Measurements from ENCODE around the gene PTER.

Gene PTER

DNA sequence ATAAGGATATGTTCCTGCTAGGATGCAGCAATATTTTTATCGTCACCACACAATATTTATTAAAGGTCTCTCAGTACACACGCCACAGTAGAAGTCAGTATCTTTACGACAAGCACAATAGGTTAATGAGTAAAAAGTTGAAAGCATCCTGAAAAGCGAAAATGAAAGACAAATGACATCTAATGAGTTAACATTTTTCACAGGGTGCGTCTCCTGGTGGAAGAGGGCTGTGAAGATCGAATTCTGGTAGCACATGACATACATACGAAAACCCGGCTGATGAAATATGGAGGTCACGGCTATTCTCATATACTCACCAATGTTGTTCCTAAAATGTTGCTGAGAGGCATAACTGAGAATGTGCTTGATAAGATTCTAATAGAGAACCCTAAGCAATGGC, 74.0 kb downstream of the PTER start:
- Histone ChIP-seq H3K4me2 (ENCODE audit: low read length) (no peak overlapping the region), H3K4me3 (ENCODE audit: low read length) (no peak overlapping the region), H3K4me1 (ENCODE audit: low read length) (no peaks in the 10 kb centered on the region), H4K20me1 (ENCODE audit: insufficient read depth, low read length) (no peaks in the 10 kb centered on the region), H3K27ac (ENCODE audit: low read length) (no peak overlapping the region), H3K9me3 (ENCODE audit: insufficient read depth, low read length) (no peaks in the 10 kb centered on the region), H2AFZ (ENCODE audit: low read depth, low read length) (no peak overlapping the region), H3K27me3 (ENCODE audit: low read depth, low read length) (no peaks in the 10 kb centered on the region), H3K9ac (ENCODE audit: low read length) (no peak overlapping the region), H3K79me2 (ENCODE audit: low read length) (no peaks in the 10 kb centered on the region), H3K36me3 (replicated peaks; ENCODE audit: low read depth, low read length) (no peaks in the 10 kb centered on the region)
- TF ChIP-seq, protein P1, sequence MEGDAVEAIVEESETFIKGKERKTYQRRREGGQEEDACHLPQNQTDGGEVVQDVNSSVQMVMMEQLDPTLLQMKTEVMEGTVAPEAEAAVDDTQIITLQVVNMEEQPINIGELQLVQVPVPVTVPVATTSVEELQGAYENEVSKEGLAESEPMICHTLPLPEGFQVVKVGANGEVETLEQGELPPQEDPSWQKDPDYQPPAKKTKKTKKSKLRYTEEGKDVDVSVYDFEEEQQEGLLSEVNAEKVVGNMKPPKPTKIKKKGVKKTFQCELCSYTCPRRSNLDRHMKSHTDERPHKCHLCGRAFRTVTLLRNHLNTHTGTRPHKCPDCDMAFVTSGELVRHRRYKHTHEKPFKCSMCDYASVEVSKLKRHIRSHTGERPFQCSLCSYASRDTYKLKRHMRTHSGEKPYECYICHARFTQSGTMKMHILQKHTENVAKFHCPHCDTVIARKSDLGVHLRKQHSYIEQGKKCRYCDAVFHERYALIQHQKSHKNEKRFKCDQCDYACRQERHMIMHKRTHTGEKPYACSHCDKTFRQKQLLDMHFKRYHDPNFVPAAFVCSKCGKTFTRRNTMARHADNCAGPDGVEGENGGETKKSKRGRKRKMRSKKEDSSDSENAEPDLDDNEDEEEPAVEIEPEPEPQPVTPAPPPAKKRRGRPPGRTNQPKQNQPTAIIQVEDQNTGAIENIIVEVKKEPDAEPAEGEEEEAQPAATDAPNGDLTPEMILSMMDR (IDR thresholded peaks at IDR 0.05; ENCODE audit: low read depth, low read length) = no peak
- no peak for TF ChIP-seq EZH2phosphoT487 (IDR thresholded peaks at IDR 0.05; ENCODE audit: low read depth)

DNA sequence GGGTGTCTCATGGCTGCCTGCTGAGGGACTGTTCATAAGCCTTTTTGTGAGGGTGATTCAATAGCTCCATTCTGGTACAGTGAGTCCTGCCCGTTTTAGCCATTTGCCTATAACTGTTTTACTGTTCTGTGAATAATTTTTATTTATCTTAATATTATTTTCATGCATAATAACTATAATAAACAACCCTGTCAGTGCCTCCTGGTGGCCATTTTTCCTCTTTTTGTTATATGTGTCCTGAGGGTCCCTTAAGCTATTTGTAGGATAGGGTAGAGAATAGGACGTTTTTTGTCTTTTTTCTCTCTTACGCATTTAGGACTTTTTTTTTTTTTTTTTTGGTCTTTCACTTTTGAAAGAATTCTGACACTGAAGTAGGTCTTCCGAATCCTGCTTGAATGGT, 82.0 kb downstream of the PTER start:
- Histone ChIP-seq H3K27me3 (ENCODE audit: low read depth, low read length) (no peaks in the 10 kb centered on the region), H2AFZ (ENCODE audit: low read depth, low read length) (no peak overlapping the region), H3K9ac (ENCODE audit: low read length) (no peak overlapping the region), H3K9me3 (ENCODE audit: insufficient read depth, low read length) (no peaks in the 10 kb centered on the region), H3K79me2 (ENCODE audit: low read length) (no peaks in the 10 kb centered on the region), H3K4me3 (ENCODE audit: low read length) (no peak overlapping the region), H3K4me2 (ENCODE audit: low read length) (no peak overlapping the region), H3K4me1 (ENCODE audit: low read length) (no peaks in the 10 kb centered on the region), H3K36me3 (replicated peaks; ENCODE audit: low read depth, low read length) (no peaks in the 10 kb centered on the region), H3K27ac (ENCODE audit: low read length) (no peak overlapping the region), H4K20me1 (ENCODE audit: insufficient read depth, low read length) (no peaks in the 10 kb centered on the region)
- no peak for TF ChIP-seq EZH2phosphoT487 (IDR thresholded peaks at IDR 0.05; ENCODE audit: low read depth)
- TF ChIP-seq, protein P1 (IDR thresholded peaks at IDR 0.05; ENCODE audit: low read depth, low read length) = no peak

DNA sequence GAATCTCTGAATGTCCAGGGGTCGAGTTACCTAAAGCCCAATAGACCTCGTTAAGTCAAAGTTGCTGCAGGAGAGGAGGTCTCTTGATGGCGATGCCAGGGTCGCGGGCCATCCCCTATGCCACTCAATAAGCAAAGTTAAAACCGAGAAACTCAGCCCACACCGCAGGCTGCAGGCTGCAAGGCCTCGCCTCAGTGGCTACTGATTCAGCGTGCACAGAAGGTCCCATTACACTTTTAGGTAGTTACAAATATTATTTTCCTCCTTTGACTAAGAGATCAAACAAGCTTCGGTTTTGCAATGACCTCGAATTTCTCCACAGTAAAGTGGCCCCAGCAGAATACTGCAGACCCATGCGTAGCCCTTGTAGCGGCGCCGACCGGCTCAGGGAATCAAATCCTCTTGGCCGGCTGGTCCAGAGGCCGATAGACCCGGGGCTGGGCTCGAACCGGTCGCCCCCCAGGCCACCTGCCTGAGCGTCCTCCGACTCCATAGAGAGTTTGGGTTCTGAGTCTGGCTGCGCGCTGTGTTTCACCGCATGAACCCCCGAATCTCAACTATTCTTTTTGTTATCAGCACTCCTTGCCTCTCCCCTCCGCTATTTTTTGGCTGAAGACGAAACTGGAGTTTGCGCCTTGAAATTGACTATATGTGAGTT, 82.6 kb downstream of the PTER start:
- Histone ChIP-seq H3K4me1 (ENCODE audit: low read length) (no peaks in the 10 kb centered on the region), H3K79me2 (ENCODE audit: low read length) (no peaks in the 10 kb centered on the region), H4K20me1 (ENCODE audit: insufficient read depth, low read length) (no peaks in the 10 kb centered on the region), H2AFZ (ENCODE audit: low read depth, low read length) (no peak overlapping the region), H3K4me2 (ENCODE audit: low read length) (no peak overlapping the region), H3K9me3 (ENCODE audit: insufficient read depth, low read length) (no peaks in the 10 kb centered on the region), H3K4me3 (ENCODE audit: low read length) (no peak overlapping the region), H3K9ac (ENCODE audit: low read length) (no peak overlapping the region), H3K36me3 (replicated peaks; ENCODE audit: low read depth, low read length) (no peaks in the 10 kb centered on the region), H3K27ac (ENCODE audit: low read length) (no peak overlapping the region), H3K27me3 (ENCODE audit: low read depth, low read length) (no peaks in the 10 kb centered on the region)
- no peak for TF ChIP-seq EZH2phosphoT487 (IDR thresholded peaks at IDR 0.05; ENCODE audit: low read depth)
- TF ChIP-seq, protein P1 (IDR thresholded peaks at IDR 0.05; ENCODE audit: low read depth, low read length) = no peak

DNA sequence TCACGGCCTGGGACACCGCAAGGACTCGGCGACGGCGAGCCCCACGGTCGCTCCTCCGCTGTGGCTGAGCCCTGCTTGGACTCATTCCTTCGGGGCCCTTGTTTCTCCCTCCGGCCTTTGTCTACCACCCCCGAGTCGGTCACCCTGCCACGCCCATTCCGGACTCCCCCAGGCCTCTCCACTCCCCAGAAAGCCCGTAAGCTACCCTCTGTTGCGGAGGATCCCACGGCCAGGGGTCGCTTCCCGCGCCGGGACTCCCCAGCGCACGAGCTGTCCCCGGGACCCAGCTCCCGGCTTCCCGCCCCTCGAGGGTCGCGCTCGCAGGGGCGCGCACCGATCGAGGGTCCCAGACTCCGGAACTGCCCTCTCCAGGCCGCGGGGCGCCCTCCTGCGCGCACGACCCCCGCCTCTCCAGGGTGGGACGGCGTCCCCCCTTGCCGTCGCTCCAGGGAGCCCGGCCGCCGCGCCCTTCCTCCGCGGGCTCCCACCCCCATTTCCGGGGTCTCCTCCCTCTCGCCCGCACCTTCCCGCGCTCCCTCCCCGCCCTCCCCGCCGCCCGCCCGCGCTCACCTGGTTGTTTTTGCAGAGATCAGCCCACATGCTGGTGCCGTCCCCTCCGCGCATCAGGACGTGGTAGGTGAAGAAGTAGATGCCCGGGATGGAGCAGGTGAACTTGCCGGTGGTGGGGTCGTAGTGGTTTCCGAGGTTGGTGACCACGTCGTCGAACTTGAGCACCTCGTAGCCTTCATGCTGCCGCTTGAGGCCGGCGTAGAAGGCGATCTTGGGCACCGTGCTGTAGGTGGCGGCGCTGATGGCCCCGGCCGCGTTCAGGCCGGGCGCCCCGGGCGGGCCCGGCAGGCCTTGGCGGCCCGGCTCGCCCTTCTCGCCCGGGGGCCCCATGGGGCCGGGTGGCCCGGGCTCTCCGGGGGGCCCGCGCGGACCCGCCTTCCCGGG, 83.4 kb downstream of the PTER start:
- Histone ChIP-seq H3K27ac (ENCODE audit: low read length) (no peak overlapping the region), H3K4me1 (ENCODE audit: low read length) (no peaks in the 10 kb centered on the region), H3K79me2 (ENCODE audit: low read length) (no peaks in the 10 kb centered on the region), H3K36me3 (replicated peaks; ENCODE audit: low read depth, low read length) (no peaks in the 10 kb centered on the region), H4K20me1 (ENCODE audit: insufficient read depth, low read length) (no peaks in the 10 kb centered on the region), H3K27me3 (ENCODE audit: low read depth, low read length) (no peaks in the 10 kb centered on the region), H2AFZ (ENCODE audit: low read depth, low read length) (no peak overlapping the region), H3K9me3 (ENCODE audit: insufficient read depth, low read length) (no peaks in the 10 kb centered on the region), H3K9ac (ENCODE audit: low read length) (no peak overlapping the region), H3K4me2 (ENCODE audit: low read length) (no peak overlapping the region), H3K4me3 (ENCODE audit: low read length) (no peak overlapping the region)
- TF ChIP-seq, protein P1 (IDR thresholded peaks at IDR 0.05; ENCODE audit: low read depth, low read length) = no peak
- TF ChIP-seq EZH2phosphoT487 (IDR thresholded peaks at IDR 0.05; ENCODE audit: low read depth) = no peak
